Measurements from ENCODE around the gene TMEM259. TPM values are rescaled to one million over a fixed set of nuclear protein-coding genes. Genes with fewer than 3 reads are reported as not detected.

TMEM259 gene
- total and polyA plus RNA-seq, 2 of the 13 experiments (the other 11 are each of a cell fraction or from before 2014, with no cell fraction given), result 64.7 to 164 TPM

- TF ChIP-seq ZFP90 (CRISPR knock-in tag; IDR thresholded peaks at IDR 0.05; ENCODE audit: borderline replicate concordance), result 0 out of 2 replicates have a peak, but pooled peaks have one; percentile 29
- TF ChIP-seq IRF9 (CRISPR knock-in tag; IDR thresholded peaks at IDR 0.05; ENCODE audit: borderline replicate concordance), result peak; percentile 90
- TF ChIP-seq PAWR (CRISPR knock-in tag; IDR thresholded peaks at IDR 0.05; ENCODE audit: borderline replicate concordance), result no peak
- peak; percentile 74; the same call in 1 of the 2 replicates for TF ChIP-seq ZNF614 (CRISPR knock-in tag; IDR thresholded peaks at IDR 0.05; ENCODE audit: borderline replicate concordance)
- peak; percentile 66; the same call in 1 of the 2 replicates for TF ChIP-seq ZNF766 (CRISPR knock-in tag; IDR thresholded peaks at IDR 0.05; ENCODE audit: borderline replicate concordance)
- TF ChIP-seq ZNF34 (CRISPR knock-in tag; IDR thresholded peaks at IDR 0.05; ENCODE audit: borderline replicate concordance), result no peak
- TF ChIP-seq AGO1 (IDR thresholded peaks at IDR 0.05; ENCODE audit: low read depth, low read length, poor library complexity, severe bottlenecking), result peak; percentile 70
- peak; percentile 71 for TF ChIP-seq RERE (CRISPR knock-in tag; IDR thresholded peaks at IDR 0.05; ENCODE audit: low read depth)
- peak; percentile 35; the same call in 1 of the 2 replicates for TF ChIP-seq ZZZ3 (CRISPR knock-in tag; IDR thresholded peaks at IDR 0.05; ENCODE audit: borderline replicate concordance)
- TF ChIP-seq SYNCRIP (IDR thresholded peaks at IDR 0.05; ENCODE audit: insufficient read depth, low read depth, low read length), result no peak
- TF ChIP-seq CBX1 (IDR thresholded peaks at IDR 0.05; ENCODE audit: low read depth), result no peak
- no peak for TF ChIP-seq HNRNPUL1 (IDR thresholded peaks at IDR 0.05; ENCODE audit: low read depth, low read length)
- TF ChIP-seq ZNF790 (CRISPR knock-in tag; IDR thresholded peaks at IDR 0.05; ENCODE audit: borderline replicate concordance), result peak; percentile 57; the same call in 1 of the 2 replicates
- no peak for TF ChIP-seq ZNF878 (CRISPR knock-in tag; IDR thresholded peaks at IDR 0.05)
- peak; percentile 63; the same call in 1 of the 2 replicates for TF ChIP-seq REPIN1 (CRISPR knock-in tag; IDR thresholded peaks at IDR 0.05; ENCODE audit: borderline replicate concordance, low read depth)
- TF ChIP-seq, protein P1, sequence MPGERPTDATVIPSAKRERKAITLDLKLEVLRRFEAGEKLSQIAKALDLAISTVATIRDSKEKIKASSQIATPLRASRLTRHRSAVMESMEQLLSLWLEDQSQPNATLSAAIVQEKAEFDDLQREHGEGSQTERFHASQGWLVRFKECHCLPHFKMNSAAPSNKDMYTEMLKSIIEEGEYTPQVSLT (CRISPR knock-in tag; IDR thresholded peaks at IDR 0.05; ENCODE audit: borderline replicate concordance, low read depth), result no peak
- no peak for TF ChIP-seq ZUFSP (CRISPR knock-in tag; IDR thresholded peaks at IDR 0.05; ENCODE audit: borderline replicate concordance)
- TF ChIP-seq ZNF644 (CRISPR knock-in tag; IDR thresholded peaks at IDR 0.05; ENCODE audit: low read depth), result no peak
- TF ChIP-seq MEIS1 (CRISPR knock-in tag; IDR thresholded peaks at IDR 0.05; ENCODE audit: borderline replicate concordance), result no peak; the same call in 1 of the 2 replicates
Observed at GRCh38 chr19:980133-980998, 40.6 kb downstream of the TMEM259 start (continued).

Measured in HepG2 (cell line).